Body of pancreas (tissue), 4 donors: ENCODE measurements around the gene PPP2R5E. TPM values are rescaled to one million over a fixed set of nuclear protein-coding genes. Genes with fewer than 3 reads are reported as not detected.

ENCODE experiments used
- ATAC-seq: fragments of 150-250 bp; one replicate; pipeline ENCODE4 v1.9.1; 2016
- DNase-seq, 4 donors: peaks; one replicate each; pipeline ENCODE4 v3.0.0-alpha.2; 2019
- H3K27ac ChIP-seq, 4 donors: fragments of 200-600 bp; sonication (generic); 1 replicate in 3 of 4; 2 replicates in 1 of 4; pipeline versions ENCODE4 v1.5.1 to v1.6.1; 2016 to 2019; ENCODE audit warnings: mild to moderate bottlenecking in 1 of 4, mixed read lengths in 1 of 4, moderate library complexity in 1 of 4
- H3K27me3 ChIP-seq, 2 donors: fragments of 200-600 bp; sonication (generic); one replicate each; pipeline ENCODE4 v1.6.0; 2016; ENCODE audit warnings: mild to moderate bottlenecking in 1 of 2
- H3K36me3 ChIP-seq, 2 donors: fragments of 200-600 bp; sonication (generic); replicated peaks in 1 of 2; 2 replicates each; pipeline ENCODE4 v1.5.1; 2016; ENCODE audit warnings: low read depth in 2 of 2; ENCODE audit not compliant: insufficient read depth in 1 of 2
- H3K4me1 ChIP-seq: fragments of 200-600 bp; sonication (generic); one replicate; pipeline ENCODE4 v1.6.0; 2016
- H3K4me3 ChIP-seq, 2 donors: fragments of 200-600 bp; sonication (generic); 1 replicate in 1 of 2; 2 replicates in 1 of 2; pipeline ENCODE4 v1.5.1; 2016 to 2019
- H3K9me3 ChIP-seq, 3 donors: fragments of 200-600 bp; sonication (generic); 1 replicate in 2 of 3; 2 replicates in 1 of 3; pipeline ENCODE4 v1.5.1; 2016
- CTCF ChIP-seq, 7 experiments: fragments of 450-650 bp in 4 of 7; fragments of 200-600 bp in 3 of 7; sonication (generic) in 3 of 7; IDR thresholded peaks; one replicate each; pipeline ENCODE4 v1.5.1; 2016 to 2019; ENCODE audit warnings: antibody characterized with exemption in 7 of 7
- POLR2A ChIP-seq, 3 donors: fragments of 450-650 bp; IDR thresholded peaks; one replicate each; pipeline ENCODE4 v1.6.1; 2016; ENCODE audit warnings: antibody characterized with exemption in 3 of 3, mild to moderate bottlenecking in 2 of 3
- WGBS, 2 donors: methylation state at CpG; one replicate each; pipeline ENCODE4 v1.1.5; 2017; 5-methylcytosine and 5-hydroxymethylcytosine counted together
- intact Hi-C: fragments of 100-400 bp; cut with DNase I; formaldehyde crosslinking; loops from one replicate; pipeline ENCODE4 v1.15.1; 2023
- total RNA-seq, 2 donors: library from RNA; depleted of rRNA; stranded (reverse); fragments of >200 nt; gene quantifications; one replicate each; pipeline ENCODE4 v1.1.0, GENCODE V29; 2016

PPP2R5E gene
- total RNA-seq, 2 donors from 2014 or later = 9.2 to 12.5 TPM

- Histone ChIP-seq H3K9me3 (no peaks in the 10 kb centered on the region), H3K27me3 (no peaks in the 10 kb centered on the region), H3K4me1 (peaks cover 22% of the 10 kb centered on the region), H3K27ac (peak overlapping the region in 1 of 4 donors; percentile 6), H3K36me3 (no peaks in the 10 kb centered on the region), H3K4me3 (no peak overlapping the region)
- TF ChIP-seq POLR2A (IDR thresholded peaks at IDR 0.05) = no peak
- no peak for TF ChIP-seq CTCF (IDR thresholded peaks at IDR 0.05)
- ATAC-seq (no peak), DNase-seq (no peak)
- 38 to 46% methylated on average over 4 of the region's 4 CpGs for WGBS, 2 donors
- intact Hi-C loops = no loop called here
These were observed 29.4 kb downstream of the PPP2R5E start for GRCh38 chr14:63513756-63514155.

GRCh38 chr14:63512861-63513260 is 30.3 kb downstream of the PPP2R5E start:
- Histone ChIP-seq H3K36me3 (no peaks in the 10 kb centered on the region), H3K4me3 (no peak overlapping the region), H3K27ac (no peak overlapping the region), H3K4me1 (peaks cover 22% of the 10 kb centered on the region), H3K9me3 (no peaks in the 10 kb centered on the region), H3K27me3 (no peaks in the 10 kb centered on the region)
- TF ChIP-seq CTCF (IDR thresholded peaks at IDR 0.05) = no peak
- intact Hi-C loops = no loop called here
- DNase-seq = no peak
- no peak for ATAC-seq

GRCh38 chr14:63510538-63510937 is 32.6 kb downstream of the PPP2R5E start:
- Histone ChIP-seq H3K9me3 (no peaks in the 10 kb centered on the region), H3K4me3 (no peak overlapping the region), H3K36me3 (no peaks in the 10 kb centered on the region), H3K27ac (no peak overlapping the region), H3K27me3 (no peaks in the 10 kb centered on the region), H3K4me1 (peaks cover 22% of the 10 kb centered on the region)
- no peak for TF ChIP-seq POLR2A (IDR thresholded peaks at IDR 0.05)
- no peak for TF ChIP-seq CTCF (IDR thresholded peaks at IDR 0.05)
- DNase-seq (no peak), ATAC-seq (no peak)
- intact Hi-C loops = no loop called here
- WGBS, 2 donors = 80 to 91% methylated on average over 5 of the region's 5 CpGs

GRCh38 chr14:63508033-63508432 is 35.1 kb downstream of the PPP2R5E start:
- WGBS, 2 donors = 70 to 74% methylated on average over 5 of the region's 5 CpGs
- Histone ChIP-seq H3K36me3 (no peaks in the 10 kb centered on the region), H3K4me3 (no peak overlapping the region), H3K4me1 (no peaks in the 10 kb centered on the region), H3K27ac (no peak overlapping the region), H3K9me3 (no peaks in the 10 kb centered on the region), H3K27me3 (no peaks in the 10 kb centered on the region)
- no peak for TF ChIP-seq CTCF (IDR thresholded peaks at IDR 0.05)
- TF ChIP-seq POLR2A (IDR thresholded peaks at IDR 0.05) = no peak
- ATAC-seq (no peak), DNase-seq (no peak)
- intact Hi-C loops = no loop called here

- Histone ChIP-seq H3K27ac (no peak overlapping the region), H3K36me3 (no peaks in the 10 kb centered on the region), H3K4me3 (no peak overlapping the region), H3K27me3 (no peaks in the 10 kb centered on the region), H3K4me1 (peaks cover 4% of the 10 kb centered on the region), H3K9me3 (no peaks in the 10 kb centered on the region)
- intact Hi-C loops = no loop called here
- TF ChIP-seq POLR2A (IDR thresholded peaks at IDR 0.05) = no peak
- no peak for TF ChIP-seq CTCF (IDR thresholded peaks at IDR 0.05)
- ATAC-seq (no peak), DNase-seq (no peak)
- WGBS, 2 donors = 75 to 93% methylated on average over 1 of the region's 1 CpG
These were observed 38.5 kb downstream of the PPP2R5E start for GRCh38 chr14:63504648-63505047.
